Gastrocnemius medialis (tissue), 4 donors: ENCODE data around the gene LSS. TPM values are rescaled to one million over a fixed set of nuclear protein-coding genes. Genes with fewer than 3 reads are reported as not detected.
"Not testable (repeated sequence)": the region's sequence is repeated elsewhere in the genome, so short reads cannot be mapped to it uniquely, and the experiment has no call there.

ENCODE experiments used
- ATAC-seq, 2 donors: fragments of 150-250 bp; one replicate each; pipeline ENCODE4 v1.9.1; 2016
- DNase-seq, 2 donors: peaks; one replicate each; pipeline ENCODE4 v3.0.0-alpha.2; 2019
- H3K27ac ChIP-seq, 4 donors: fragments of 200-600 bp; sonication (generic); 1 replicate in 1 of 4; 2 replicates in 3 of 4; pipeline ENCODE4 v1.5.1; 2016 to 2018; ENCODE audit warnings: mild to moderate bottlenecking in 2 of 4, moderate library complexity in 1 of 4
- H3K27me3 ChIP-seq, 3 donors: fragments of 200-600 bp; sonication (generic) in 2 of 3; 1 replicate in 1 of 3; 2 replicates in 2 of 3; pipeline versions ENCODE4 v1.5.1 to v1.6.0; 2016 to 2019; ENCODE audit warnings: mild to moderate bottlenecking in 1 of 3, moderate library complexity in 1 of 3
- H3K36me3 ChIP-seq, 2 donors: fragments of 200-600 bp; sonication (generic) in 1 of 2; one replicate each; pipeline ENCODE4 v1.5.1; 2017 to 2018
- H3K4me1 ChIP-seq, 2 donors: fragments of 200-600 bp; sonication (generic) in 1 of 2; one replicate each; pipeline ENCODE4 v1.5.1; 2016 to 2017; ENCODE audit warnings: mild to moderate bottlenecking in 2 of 2
- H3K4me3 ChIP-seq, 4 donors: fragments of 200-600 bp; sonication (generic) in 3 of 4; 1 replicate in 1 of 4; 2 replicates in 3 of 4; pipeline ENCODE4 v1.5.1; 2016 to 2019; ENCODE audit warnings: mild to moderate bottlenecking in 2 of 4
- H3K9me3 ChIP-seq, 3 donors: fragments of 200-600 bp; sonication (generic) in 2 of 3; 1 replicate in 1 of 3; 2 replicates in 2 of 3; pipeline ENCODE4 v1.5.1; 2016 to 2019
- POLR2A ChIP-seq, 2 donors: fragments of 450-650 bp; IDR thresholded peaks; one replicate each; pipeline ENCODE4 v1.6.1; 2017; ENCODE audit warnings: antibody characterized with exemption in 2 of 2, mild to moderate bottlenecking in 2 of 2, moderate library complexity in 2 of 2
- in situ Hi-C, 4 donors: fragments of 200-750 bp; cut with MboI; loops; one replicate each; pipeline versions ENCODE4 v1.15.0 to v1.8.0; 2017; ENCODE audit warnings: low sequenced_read_pairs in 4 of 4
- intact Hi-C: fragments of 100-400 bp; cut with DNase I; formaldehyde crosslinking; loops from one replicate; pipeline ENCODE4 v1.15.1; 2023; ENCODE audit warnings: low total_unique reads
- total RNA-seq, 4 donors: library from RNA; depleted of rRNA; stranded (reverse); fragments of >200 nt; gene quantifications; one replicate each; pipeline versions ENCODE4 v1.1.0 to v1.2.3, GENCODE V29; 2016
- TF ChIP-seq, protein P1 (sequence below), 5 experiments: fragments of 450-650 bp in 3 of 5; fragments of 200-600 bp in 2 of 5; sonication (generic) in 2 of 5; IDR thresholded peaks in 4 of 5; conservative IDR thresholded peaks in 1 of 5; 1 replicate in 4 of 5; 2 replicates in 1 of 5; pipeline ENCODE4 v1.5.1; 2016 to 2019; ENCODE audit warnings: antibody characterized with exemption in 5 of 5, mild to moderate bottlenecking in 3 of 5, moderate library complexity in 3 of 5

The LSS gene
- total RNA-seq, 4 donors from 2014 or later = 26.4 to 47.2 (median 32.7) TPM

DNA sequence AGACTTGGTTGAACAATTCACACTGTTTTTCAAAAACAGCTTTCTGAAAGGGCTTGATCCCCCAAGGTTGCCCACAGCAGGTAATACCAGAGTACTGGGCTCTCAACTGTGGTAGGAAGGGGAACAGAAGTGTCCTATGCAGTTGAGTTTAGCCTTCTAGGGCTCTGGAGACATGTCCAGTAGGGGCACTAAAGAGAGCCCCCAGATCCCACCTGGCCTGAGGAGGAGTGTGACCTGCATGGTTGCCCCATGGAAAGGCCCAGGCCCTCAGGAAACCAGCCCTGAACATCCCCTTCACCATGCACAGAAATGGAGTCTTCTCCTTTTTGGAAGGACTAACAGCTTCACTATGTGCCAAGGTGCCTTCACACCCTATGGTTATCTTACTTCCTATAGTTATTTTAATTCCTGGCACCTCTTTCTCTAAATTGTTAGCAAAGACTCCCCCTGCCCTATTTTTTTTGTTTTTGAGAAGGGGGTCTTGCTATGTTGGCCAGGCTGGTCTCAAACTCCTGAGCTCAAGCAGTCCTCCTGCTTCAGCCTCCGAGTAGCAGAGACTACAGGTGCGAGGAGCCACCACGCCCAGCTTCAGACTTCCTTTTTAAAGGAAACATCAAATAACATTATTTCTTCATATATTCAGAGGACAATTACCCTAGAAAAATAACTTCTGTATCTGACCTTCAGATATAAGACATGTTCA, 16.8 kb upstream of the LSS start:
- no peaks in the 10 kb centered on the region for H3K27me3 ChIP-seq
- H3K4me3 ChIP-seq = no peak overlapping the region
- in situ Hi-C loops (no loop called here), intact Hi-C loops (no loop called here)
- no peak for TF ChIP-seq POLR2A (IDR thresholded peaks at IDR 0.05)
- H3K27ac ChIP-seq = no peak overlapping the region
- peaks cover 0 to 96% of the 10 kb centered on the region in 2 donors for H3K36me3 ChIP-seq
- DNase-seq (no peak), ATAC-seq (no peak)
- peaks cover 0 to 4% of the 10 kb centered on the region in 2 donors for H3K4me1 ChIP-seq
- no peaks in the 10 kb centered on the region for H3K9me3 ChIP-seq

DNA sequence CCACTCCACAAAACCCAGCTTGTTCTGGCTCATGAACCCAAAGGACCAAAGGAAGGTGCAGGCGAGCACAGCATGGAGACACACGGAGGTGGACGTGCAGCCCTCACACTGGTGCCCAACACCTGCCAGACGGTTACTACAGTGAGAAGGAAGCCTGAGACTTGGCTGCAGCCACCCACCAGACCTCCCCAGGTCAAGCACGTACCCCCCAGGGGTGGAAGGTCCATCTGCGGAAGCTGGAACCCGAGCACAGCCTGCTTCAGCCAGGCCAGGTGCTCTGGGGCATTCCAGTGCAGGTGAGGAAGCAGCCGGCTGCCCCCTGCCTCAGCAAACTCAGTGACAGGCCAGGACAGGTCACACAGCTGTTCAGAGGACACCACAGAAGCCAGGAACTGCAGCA, 16.0 kb upstream of the LSS start:
- intact Hi-C loops (no loop called here), in situ Hi-C loops (no loop called here)
- ATAC-seq (no peak), DNase-seq (no peak)
- H3K27me3 ChIP-seq = no peaks in the 10 kb centered on the region
- no peaks in the 10 kb centered on the region for H3K9me3 ChIP-seq
- peaks cover 0 to 97% of the 10 kb centered on the region in 2 donors for H3K36me3 ChIP-seq
- TF ChIP-seq, protein P1, sequence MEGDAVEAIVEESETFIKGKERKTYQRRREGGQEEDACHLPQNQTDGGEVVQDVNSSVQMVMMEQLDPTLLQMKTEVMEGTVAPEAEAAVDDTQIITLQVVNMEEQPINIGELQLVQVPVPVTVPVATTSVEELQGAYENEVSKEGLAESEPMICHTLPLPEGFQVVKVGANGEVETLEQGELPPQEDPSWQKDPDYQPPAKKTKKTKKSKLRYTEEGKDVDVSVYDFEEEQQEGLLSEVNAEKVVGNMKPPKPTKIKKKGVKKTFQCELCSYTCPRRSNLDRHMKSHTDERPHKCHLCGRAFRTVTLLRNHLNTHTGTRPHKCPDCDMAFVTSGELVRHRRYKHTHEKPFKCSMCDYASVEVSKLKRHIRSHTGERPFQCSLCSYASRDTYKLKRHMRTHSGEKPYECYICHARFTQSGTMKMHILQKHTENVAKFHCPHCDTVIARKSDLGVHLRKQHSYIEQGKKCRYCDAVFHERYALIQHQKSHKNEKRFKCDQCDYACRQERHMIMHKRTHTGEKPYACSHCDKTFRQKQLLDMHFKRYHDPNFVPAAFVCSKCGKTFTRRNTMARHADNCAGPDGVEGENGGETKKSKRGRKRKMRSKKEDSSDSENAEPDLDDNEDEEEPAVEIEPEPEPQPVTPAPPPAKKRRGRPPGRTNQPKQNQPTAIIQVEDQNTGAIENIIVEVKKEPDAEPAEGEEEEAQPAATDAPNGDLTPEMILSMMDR (IDR thresholded peaks at IDR 0.05 in 4 of 5, conservative IDR thresholded peaks at IDR 0.05 in 1 of 5) = no peak
- no peak for TF ChIP-seq POLR2A (IDR thresholded peaks at IDR 0.05)
- no peak overlapping the region for H3K27ac ChIP-seq
- no peaks in the 10 kb centered on the region for H3K4me1 ChIP-seq
- no peak overlapping the region for H3K4me3 ChIP-seq

DNA sequence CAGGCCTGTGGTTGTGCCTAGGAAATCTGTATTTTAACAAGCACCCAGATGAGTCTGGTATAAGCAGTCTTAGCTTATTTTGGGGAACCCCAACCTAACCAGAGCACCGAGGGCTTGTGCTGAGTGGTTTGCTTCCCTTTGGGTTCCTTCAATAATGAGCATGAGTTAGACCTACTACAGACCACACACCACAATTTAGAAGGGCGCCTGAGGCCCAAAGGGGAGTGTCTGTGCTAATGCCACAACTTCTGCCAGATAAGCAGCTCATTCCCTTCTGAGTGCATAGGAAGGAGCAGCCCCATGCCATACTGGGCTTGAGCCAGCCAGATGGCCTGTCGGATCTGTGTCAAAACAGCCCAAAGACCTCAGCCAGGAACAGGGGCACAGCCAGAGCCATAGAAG, 15.4 kb upstream of the LSS start:
- no peaks in the 10 kb centered on the region for H3K4me1 ChIP-seq
- no peak overlapping the region for H3K27ac ChIP-seq
- no peak for DNase-seq
- intact Hi-C loops = no loop called here
- no peaks in the 10 kb centered on the region for H3K27me3 ChIP-seq
- H3K9me3 ChIP-seq = no peaks in the 10 kb centered on the region
- no peak overlapping the region for H3K4me3 ChIP-seq
- in situ Hi-C loops = no loop called here
- peaks cover 0 to 96% of the 10 kb centered on the region in 2 donors for H3K36me3 ChIP-seq
- TF ChIP-seq POLR2A (IDR thresholded peaks at IDR 0.05) = no peak
- TF ChIP-seq, protein P1 (IDR thresholded peaks at IDR 0.05 in 4 of 5, conservative IDR thresholded peaks at IDR 0.05 in 1 of 5) = no peak
- ATAC-seq = no peak

DNA sequence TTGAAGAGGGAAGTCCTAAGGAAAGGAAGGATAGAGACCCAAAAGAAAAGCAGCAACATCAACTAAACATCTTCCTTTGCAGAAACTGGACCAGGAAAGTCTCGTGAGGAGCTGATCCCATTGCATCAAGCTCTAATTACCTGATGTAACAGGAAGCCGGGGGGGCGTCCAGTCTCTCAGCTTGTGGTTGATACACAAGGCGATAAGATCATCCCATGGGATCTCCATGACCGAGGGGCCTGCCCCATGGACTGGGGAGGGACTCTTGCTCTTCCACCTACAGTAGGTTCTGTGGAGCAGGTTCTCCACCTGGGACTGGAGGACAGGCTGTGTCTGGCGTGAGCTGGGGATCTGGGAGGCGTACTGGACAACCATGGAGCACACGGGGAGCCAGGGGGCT, 14.8 kb upstream of the LSS start:
- Histone ChIP-seq H3K4me3 (no peak overlapping the region), H3K27me3 (no peaks in the 10 kb centered on the region), H3K27ac (no peak overlapping the region), H3K4me1 (no peaks in the 10 kb centered on the region), H3K36me3 (peaks cover 0 to 97% of the 10 kb centered on the region in 2 donors), H3K9me3 (no peaks in the 10 kb centered on the region)
- intact Hi-C loops = no loop called here
- no peak for TF ChIP-seq POLR2A (IDR thresholded peaks at IDR 0.05)
- TF ChIP-seq, protein P1 (IDR thresholded peaks at IDR 0.05 in 4 of 5, conservative IDR thresholded peaks at IDR 0.05 in 1 of 5) = no peak
- DNase-seq (no peak), ATAC-seq (no peak)
- in situ Hi-C loops = no loop called here

DNA sequence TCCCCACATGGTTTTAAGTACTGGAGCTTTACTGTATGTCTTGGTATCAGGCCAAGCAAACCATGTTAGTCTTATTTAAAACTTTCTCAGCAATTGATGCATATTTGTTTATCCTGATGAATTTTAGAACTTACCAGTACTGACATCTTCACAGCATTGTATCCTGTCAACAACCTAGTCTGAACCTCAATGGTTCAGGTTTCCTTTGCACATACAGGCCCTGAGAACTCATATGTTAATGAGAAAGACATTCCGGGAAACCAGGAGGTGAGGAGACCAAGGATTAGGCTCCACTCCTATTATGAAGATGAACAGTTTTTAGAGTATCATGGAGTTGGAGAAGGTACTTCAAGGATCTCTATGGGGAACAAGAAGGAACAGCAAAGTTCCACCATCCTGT, 13.0 kb upstream of the LSS start:
- H3K4me1 ChIP-seq, DNase-seq, in situ Hi-C loops, intact Hi-C loops, H3K27me3 ChIP-seq, H3K9me3 ChIP-seq, H3K4me3 ChIP-seq, H3K27ac ChIP-seq, ATAC-seq: not testable (repeated sequence)
- peaks cover 0 to 99% of the 10 kb centered on the region in 2 donors for H3K36me3 ChIP-seq
